GM12878 (cell line): ENCODE measurements around the gene CHAF1A. TPM values are rescaled to one million over a fixed set of nuclear protein-coding genes. Genes with fewer than 3 reads are reported as not detected.

Experiments
- ATAC-seq: fragments of 200-7000 bp; cut with Tn5 transposase; 3 replicates; pipeline ENCODE4 v1.9.1; 2020; ENCODE audit warnings: mild to moderate bottlenecking, moderate library complexity
- BruUV-seq: library from RNA; stranded (reverse); fragments of 400-500 nt; replicated peaks from 2 replicates; lab custom pipeline; 2021; lab: Mats Ljungman, UMichigan
- CTCF ChIA-PET: fragments of 300-600 bp; sonication (Branson Sonifier 250); formaldehyde crosslinking; extraction: SDS; loops from one replicate; lab custom pipeline; 2021; ENCODE audit warnings: inconsistent platforms; lab: Yijun Ruan, JAX
- POLR2A ChIA-PET: fragments of 350-600 bp; formaldehyde crosslinking; extraction: SDS; loops from one replicate; lab custom pipeline; 2021; ENCODE audit warnings: inconsistent platforms; lab: Charles Lee
- RAD21 ChIA-PET: fragments of 300-600 bp; sonication (Branson Sonifier 250); formaldehyde crosslinking; loops from one replicate; lab custom pipeline; 2023; ENCODE audit warnings: antibody characterized with exemption; ENCODE audit not compliant: unreplicated experiment; lab: Charles Lee
- SMC1A ChIA-PET: fragments of 300-600 bp; sonication (Branson Sonifier 250); formaldehyde crosslinking; loops from one replicate; lab custom pipeline; 2023; ENCODE audit not compliant: unreplicated experiment, uncharacterized antibody; lab: Charles Lee
- DNase-seq: peaks from one replicate; pipeline ENCODE4 v3.0.0-alpha.2; 2011; ENCODE audit warnings: low read depth, low spot score
- FAIRE-seq: peaks from 3 replicates; lab custom pipeline; 2011; peaks lifted over from hg19 to GRCh38; lab: Jason Lieb, UNC
- H2AFZ ChIP-seq: 2 replicates; pipeline ENCODE4 v1.6.0; 2011; ENCODE audit warnings: low read depth, low read length, control low read depth; ENCODE audit not compliant: control insufficient read depth
- H3K27ac ChIP-seq: 2 replicates; pipeline ENCODE4 v1.5.1; 2011; ENCODE audit warnings: control low read depth; ENCODE audit not compliant: control insufficient read depth, insufficient read depth
- H3K27me3 ChIP-seq, 2 experiments: replicated peaks in 1 of 2; 2 replicates each; pipeline versions ENCODE4 v1.6.0 to v1.6.1; 2011; ENCODE audit warnings: low read length in 1 of 2; ENCODE audit not compliant: control insufficient read depth in 2 of 2, insufficient read depth in 2 of 2
- H3K36me3 ChIP-seq, 2 experiments: 2 replicates each; pipeline ENCODE4 v1.5.1; 2011; ENCODE audit warnings: low read length in 1 of 2; ENCODE audit not compliant: control insufficient read depth in 2 of 2, insufficient read depth in 2 of 2
- H3K4me1 ChIP-seq: 2 replicates; pipeline ENCODE4 v1.6.1; 2011; ENCODE audit warnings: mild to moderate bottlenecking, low read length, moderate library complexity, mixed read lengths; ENCODE audit not compliant: control insufficient read depth, insufficient read depth
- H3K4me2 ChIP-seq: 2 replicates; pipeline ENCODE4 v1.6.0; 2011; ENCODE audit warnings: control low read depth; ENCODE audit not compliant: control insufficient read depth, insufficient read depth
- H3K4me3 ChIP-seq: fragments of 200-600 bp; sonication (generic); 2 replicates; pipeline ENCODE4 v1.5.1; 2016
- H3K79me2 ChIP-seq: 2 replicates; pipeline ENCODE4 v1.6.0; 2011; ENCODE audit warnings: low read length; ENCODE audit not compliant: control insufficient read depth, insufficient read depth
- H3K9ac ChIP-seq: 2 replicates; pipeline ENCODE4 v1.8.0; 2011; ENCODE audit warnings: low read length, control low read depth, mixed read lengths; ENCODE audit not compliant: control insufficient read depth, insufficient read depth
- H3K9me3 ChIP-seq: replicated peaks from 3 replicates; pipeline ENCODE4 v1.5.1; 2011; ENCODE audit warnings: mild to moderate bottlenecking, low read length; ENCODE audit not compliant: control insufficient read depth, insufficient read depth
- H4K20me1 ChIP-seq: 2 replicates; pipeline ENCODE4 v1.6.0; 2011; ENCODE audit not compliant: control insufficient read depth, insufficient read depth
- ASH2L ChIP-seq: fragments of 300-600, 200-600 bp; sonication (generic); IDR thresholded peaks from 2 replicates; pipeline ENCODE4 v1.6.1; 2017; ENCODE audit warnings: low read depth, mild to moderate bottlenecking, borderline replicate concordance
- CHD4 ChIP-seq: fragments of 200-600 bp; sonication (generic); IDR thresholded peaks from 2 replicates; pipeline ENCODE4 v1.6.1; 2016; ENCODE audit warnings: mild to moderate bottlenecking
- ELK1 ChIP-seq: IDR thresholded peaks from 2 replicates; pipeline ENCODE4 v1.6.1; 2012; ENCODE audit warnings: low read depth, low read length, improper control_type of control experiment
- IRF3 ChIP-seq: fragments of 450-650 bp; IDR thresholded peaks from 2 replicates; pipeline ENCODE4 v1.6.1; 2014; ENCODE audit warnings: mild to moderate bottlenecking
- IRF4 ChIP-seq: IDR thresholded peaks from 2 replicates; pipeline ENCODE4 v1.6.1; 2011; ENCODE audit warnings: low read depth, low read length
- MTA2 ChIP-seq: fragments of 450-650 bp; IDR thresholded peaks from 2 replicates; pipeline ENCODE4 v1.6.1; 2016; ENCODE audit warnings: low read depth, mild to moderate bottlenecking, moderate library complexity
- MYC ChIP-seq: IDR thresholded peaks from 2 replicates; pipeline ENCODE4 v1.6.1; 2011; ENCODE audit warnings: mild to moderate bottlenecking, low read length, moderate library complexity, inconsistent platforms; ENCODE audit not compliant: insufficient read depth, insufficient replicate concordance, insufficient read length, severe bottlenecking
- NFXL1 ChIP-seq: fragments of 450-650 bp; IDR thresholded peaks from 2 replicates; pipeline ENCODE4 v1.6.1; 2017; ENCODE audit warnings: antibody characterized with exemption, mild to moderate bottlenecking, borderline replicate concordance
- NFYA ChIP-seq: IDR thresholded peaks from 2 replicates; pipeline ENCODE4 v1.6.1; 2011; ENCODE audit warnings: low read depth, mild to moderate bottlenecking, low read length, improper control_type of control experiment, borderline replicate concordance
- NR2C2 ChIP-seq: IDR thresholded peaks from 2 replicates; pipeline ENCODE4 v1.6.1; 2011; ENCODE audit warnings: borderline replicate concordance, low read depth; ENCODE audit not compliant: control insufficient read depth, insufficient read length
- POLR2AphosphoS5 ChIP-seq: IDR thresholded peaks from 2 replicates; pipeline ENCODE4 v1.6.1; 2011; ENCODE audit warnings: mild to moderate bottlenecking, low read length, inconsistent platforms
- POU2F2 ChIP-seq: IDR thresholded peaks from 3 replicates; pipeline ENCODE4 v1.6.1; 2011; ENCODE audit warnings: low read depth, mild to moderate bottlenecking, low read length, borderline replicate concordance
- RB1 ChIP-seq: fragments of 450-650 bp; formaldehyde crosslinking; IDR thresholded peaks from 2 replicates; pipeline ENCODE4 v1.6.1; 2017; ENCODE audit warnings: mild to moderate bottlenecking, borderline replicate concordance
- SMARCA5 ChIP-seq: fragments of 450-650 bp; IDR thresholded peaks from 2 replicates; pipeline ENCODE4 v1.6.1; 2017; ENCODE audit warnings: mild to moderate bottlenecking
- SUPT20H ChIP-seq: IDR thresholded peaks from 2 replicates; pipeline ENCODE4 v1.6.1; 2011; ENCODE audit warnings: low read depth, mild to moderate bottlenecking, low read length, moderate library complexity, borderline replicate concordance; ENCODE audit not compliant: control insufficient read depth
- ZNF622 ChIP-seq: fragments of 450-650 bp; IDR thresholded peaks from 2 replicates; pipeline ENCODE4 v1.6.1; 2017; ENCODE audit warnings: mild to moderate bottlenecking, inconsistent platforms
- ZNF687 ChIP-seq: fragments of 450-650 bp; IDR thresholded peaks from 2 replicates; pipeline ENCODE4 v1.6.1; 2017; ENCODE audit warnings: mild to moderate bottlenecking, moderate library complexity
- ZZZ3 ChIP-seq: IDR thresholded peaks from 2 replicates; pipeline ENCODE4 v1.6.1; 2011; ENCODE audit warnings: low read depth; ENCODE audit not compliant: control insufficient read depth, insufficient read length
- WGBS: methylation state at CpG from one replicate; pipeline ENCODE4 v1.1.6; 2016; ENCODE audit warnings: low lambda C conversion rate; ENCODE audit not compliant: insufficient replicate concordance, insufficient coverage; ENCODE audit errors: missing lambda C conversion rate; 5-methylcytosine and 5-hydroxymethylcytosine counted together
- in situ Hi-C: fragments of 300-500 bp; cut with MboI; formaldehyde crosslinking; loops from 9 replicates; pipeline ENCODE4 v1.14.3; 2018; ENCODE audit warnings: mixed read lengths
- intact Hi-C: fragments of 100-400 bp; cut with micrococcal nuclease; formaldehyde crosslinking; loops from one replicate; pipeline ENCODE4 v1.14.2; 2022; ENCODE audit not compliant: unreplicated experiment
- polyA plus RNA-seq, 11 experiments: library from polyadenylated mRNA; depleted of rRNA in 4 of 11; unstranded in 6 of 11; stranded (reverse) in 5 of 11; fragments of >200 nt; fragmentation: Nextera tagmentation in 4 of 11; fragmentation: Illumina TruSeq in 1 of 11; extraction: Ambion mirVana in 4 of 11; extraction: Trizol in 1 of 11; gene quantifications; 1 replicate in 1 of 11; 2 replicates in 10 of 11; pipeline versions ENCODE4 v1.2.1 to v1.2.3, GENCODE V29; 2011 to 2016; ENCODE audit warnings: inconsistent platforms in 2 of 11, missing spikeins in 2 of 11, low read depth in 1 of 11
- total RNA-seq, 4 experiments: library from RNA; depleted of rRNA in 3 of 4; stranded (reverse); fragments of >200 nt in 3 of 4; fragmentation: Illumina TruSeq in 1 of 4; extraction: Trizol in 1 of 4; gene quantifications; 2 replicates each; pipeline versions ENCODE4 v1.2.1 to v1.2.3, GENCODE V29; 2013 to 2021

The CHAF1A gene
- total and polyA plus RNA-seq, 10 of the 15 experiments (the other 5 are each of a cell fraction or from before 2014, with no cell fraction given): 1.3 to 69.1 (median 34.2) TPM

DNA sequence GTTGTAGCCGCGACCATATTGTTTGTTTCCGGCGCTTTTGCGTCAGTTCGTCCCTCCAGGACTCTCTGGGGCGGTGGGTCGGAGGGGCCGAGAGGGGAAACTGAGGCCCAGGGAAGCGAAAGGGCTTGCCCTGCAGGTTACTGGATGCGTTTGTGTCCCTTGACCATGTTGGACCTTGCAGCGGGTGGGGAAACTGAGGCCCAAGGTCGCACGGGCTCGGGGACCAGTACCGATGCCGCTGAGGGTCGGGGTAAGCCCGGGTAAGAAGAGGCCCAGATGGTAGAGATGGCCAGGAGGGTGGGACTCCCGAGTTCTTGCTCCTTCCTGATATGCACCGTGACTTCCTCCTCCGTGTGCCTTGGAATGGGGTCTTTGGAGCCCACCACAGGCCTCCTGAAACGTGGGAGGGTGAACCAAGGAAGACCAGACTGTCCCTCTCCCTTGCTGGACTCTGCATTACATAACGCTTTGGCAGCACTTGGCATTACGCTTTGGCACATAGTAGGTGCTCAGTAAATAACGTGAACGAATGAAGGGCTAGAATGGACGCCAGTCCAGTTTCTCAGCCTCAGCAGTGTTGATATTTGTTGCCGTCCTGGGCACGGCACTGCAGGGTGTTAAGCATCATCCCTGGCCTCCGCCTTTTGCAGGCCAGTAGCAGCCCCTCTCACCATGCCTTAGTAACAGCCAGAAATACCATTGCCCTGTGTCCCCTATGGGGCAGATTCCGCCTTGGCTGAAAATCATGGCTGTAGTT lies 743 bp downstream of the CHAF1A start:
- Histone ChIP-seq H3K27ac (peak overlapping the region; percentile 90), H3K4me2 (peak overlapping the region; percentile 97), H2AFZ (peak overlapping the region; percentile 75), H4K20me1 (no peaks in the 10 kb centered on the region), H3K9me3 (no peaks in the 10 kb centered on the region), H3K4me3 (peak overlapping the region; percentile 100), H3K27me3 (no peaks in the 10 kb centered on the region), H3K36me3 (peaks cover 0 to 2% of the 10 kb centered on the region in 2 experiments; a peak in 2 of 4 replicates), H3K79me2 (peaks cover 65% of the 10 kb centered on the region), H3K4me1 (peaks cover 3% of the 10 kb centered on the region; the same call in 1 of the 2 replicates), H3K9ac (peak overlapping the region; percentile 98)
- CTCF ChIA-PET: interaction anchor here (1.1 to 2.1 kb wide), 6 partner anchors 27 to 234 kb away, joined by 4 to 24 read pairs (median 6); no protein-coding TSS in a partner anchor
- POLR2A ChIA-PET: no interaction called here
- BruUV-seq: no TSS peak
- in situ Hi-C loops: no loop called here
- DNase-seq (no peak), FAIRE-seq (peak; percentile 84), ATAC-seq (no peak)
- intact Hi-C loops: loop anchor here (5.0 kb wide), 2 partner anchors 136 to 416 kb away; partner anchors contain the start of gene EEF2
- WGBS: 2% methylated on average over 32 of the region's 32 CpGs
- SMC1A ChIA-PET: interaction anchor here (1.1 kb wide), 1 partner anchor 68 kb away, joined by 3 read pairs; no protein-coding TSS in a partner anchor
- RAD21 ChIA-PET: interaction anchor here (1.3 to 1.5 kb wide), 2 partner anchors 9 to 23 kb away, joined by 3 to 17 read pairs; no protein-coding TSS in a partner anchor
- TF ChIP-seq SMARCA5: no peak
- no peak for TF ChIP-seq IRF4
- no peak for TF ChIP-seq ELK1
- no peak for TF ChIP-seq RB1
- TF ChIP-seq CHD4: no peak
- TF ChIP-seq SUPT20H: no peak
- TF ChIP-seq MYC: no peak
- TF ChIP-seq ZNF622: no peak
- TF ChIP-seq ASH2L: no peak
- no peak for TF ChIP-seq MTA2
- no peak for TF ChIP-seq ZNF687
- TF ChIP-seq NR2C2: peak; percentile 33
- no peak for TF ChIP-seq POU2F2
- no peak for TF ChIP-seq ZZZ3
- TF ChIP-seq POLR2AphosphoS5: peak; percentile 16; the same call in 1 of the 2 replicates
- TF ChIP-seq NFYA: no peak
- TF ChIP-seq NFXL1: no peak
- no peak for TF ChIP-seq IRF3
